Activated T-cell treated with anti-CD3 and anti-CD28 coated beads for 4 hours (primary cell): ENCODE data around the gene CCDC185.

ENCODE experiments used
- DNase-seq: peaks from one replicate; pipeline ENCODE4 v3.0.0-alpha.2; 2020

CCDC185 gene

GRCh38 chr1:223393275-223394214 lies at the start of gene CCDC185:
Gene CCDC185, plus strand, starts transcription at chr1:223393415. Its CDS starts 61 bp downstream, at chr1:223393476.
- no peak for DNase-seq

- no peak for DNase-seq
These were observed 49.5 kb upstream of the CCDC185 start for GRCh38 chr1:223343692-223344091.

GRCh38 chr1:223344491-223344890 lies 48.7 kb upstream of the CCDC185 start:
- DNase-seq, result no peak

- DNase-seq, result no peak
These were observed 47.5 kb upstream of the CCDC185 start for GRCh38 chr1:223345720-223346119.

- no peak for DNase-seq
These were observed 46.9 kb upstream of the CCDC185 start for GRCh38 chr1:223346311-223346710.

GRCh38 chr1:223347583-223347982 lies 45.6 kb upstream of the CCDC185 start:
- DNase-seq, result no peak

- DNase-seq, result no peak
These were observed 44.8 kb upstream of the CCDC185 start for GRCh38 chr1:223348439-223348838.

- no peak for DNase-seq
These were observed 44.0 kb upstream of the CCDC185 start for GRCh38 chr1:223349241-223349640.

GRCh38 chr1:223350361-223350908 lies 42.8 kb upstream of the CCDC185 start:
- no peak for DNase-seq

- no peak for DNase-seq
These were observed 40.3 kb upstream of the CCDC185 start for GRCh38 chr1:223352944-223353343.

GRCh38 chr1:223353939-223354338 lies 39.3 kb upstream of the CCDC185 start:
- DNase-seq, result no peak

GRCh38 chr1:223355699-223356098 lies 37.5 kb upstream of the CCDC185 start:
- DNase-seq, result no peak

- no peak for DNase-seq
These were observed 34.4 kb upstream of the CCDC185 start for GRCh38 chr1:223358826-223359225.

GRCh38 chr1:223363057-223363855 lies 30.0 kb upstream of the CCDC185 start:
- DNase-seq, result peak; percentile 17

GRCh38 chr1:223363856-223364684 lies 29.1 kb upstream of the CCDC185 start, which contains the start of gene SUSD4:
Gene SUSD4, minus strand, starts transcription at chr1:223364176. Its CDS starts 751 bp downstream, at chr1:223363425.
- DNase-seq, result peak; percentile 57

GRCh38 chr1:223364685-223365382 lies 28.4 kb upstream of the CCDC185 start:
- peak; percentile 17 for DNase-seq

- no peak for DNase-seq
These were observed 19.1 kb upstream of the CCDC185 start for GRCh38 chr1:223374064-223374610.

- DNase-seq, result no peak
These were observed 14.5 kb upstream of the CCDC185 start for GRCh38 chr1:223378754-223379153.

GRCh38 chr1:223386013-223386412 lies 7.2 kb upstream of the CCDC185 start:
- DNase-seq, result no peak

GRCh38 chr1:223390618-223391017 lies 2.6 kb upstream of the CCDC185 start:
- DNase-seq, result no peak

- no peak for DNase-seq
These were observed 1.0 kb downstream of the CCDC185 start for GRCh38 chr1:223394242-223394641.
